GM21423 (cell line): ENCODE results near the gene CHRNB1.
"Not testable (repeated sequence)": the region's sequence is repeated elsewhere in the genome, so short reads cannot be mapped to it uniquely, and the experiment has no call there.

Source experiments
- ATAC-seq: cut with Tn5 transposase; IDR thresholded peaks from one replicate; pipeline ENCODE4 v1.9.1; 2021; ENCODE audit warnings: mild to moderate bottlenecking, moderate library complexity; ENCODE audit not compliant: unreplicated experiment

Gene CHRNB1

GRCh38 chr17:7466318-7466638 lies 21.4 kb downstream of the CHRNB1 start:
- no peak for ATAC-seq

DNA sequence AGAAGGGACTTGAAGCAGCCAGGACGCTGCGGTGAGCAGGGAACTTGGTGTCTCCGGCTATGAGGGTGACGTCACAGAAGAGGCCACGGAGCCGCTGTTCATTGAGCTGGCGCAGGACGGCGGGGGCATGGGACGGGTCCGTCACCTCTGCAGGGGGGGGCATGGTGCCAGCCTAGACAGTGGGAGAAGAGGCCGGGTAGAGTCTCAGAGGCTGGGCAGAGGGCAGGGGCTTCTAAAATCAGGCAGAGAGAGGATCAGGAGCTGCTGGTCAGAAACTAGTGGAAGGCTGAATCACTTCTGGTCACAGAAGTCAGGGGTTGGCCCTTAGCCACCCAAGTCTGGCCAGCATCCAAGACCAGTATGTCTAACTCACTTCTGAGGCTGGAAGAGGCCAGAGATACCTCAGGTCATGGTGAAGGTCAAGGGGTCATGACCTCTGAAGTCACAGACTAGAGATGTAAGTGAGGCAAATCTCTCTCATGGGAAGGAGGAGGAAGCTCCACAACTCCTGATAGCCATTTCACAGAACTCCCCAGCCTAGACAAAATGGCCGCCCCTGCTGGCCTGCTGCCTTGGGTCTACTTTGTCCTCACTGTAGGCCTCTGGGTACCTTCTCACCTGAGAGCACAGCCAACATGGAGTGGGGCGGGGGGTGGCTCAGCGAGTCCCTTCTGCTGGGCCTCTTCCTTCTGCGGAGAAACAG lies 21.9 kb downstream of the CHRNB1 start:
- no peak for ATAC-seq

- ATAC-seq: no peak
Measured at GRCh38 chr17:7467498-7467897, 22.6 kb downstream of the CHRNB1 start.

DNA sequence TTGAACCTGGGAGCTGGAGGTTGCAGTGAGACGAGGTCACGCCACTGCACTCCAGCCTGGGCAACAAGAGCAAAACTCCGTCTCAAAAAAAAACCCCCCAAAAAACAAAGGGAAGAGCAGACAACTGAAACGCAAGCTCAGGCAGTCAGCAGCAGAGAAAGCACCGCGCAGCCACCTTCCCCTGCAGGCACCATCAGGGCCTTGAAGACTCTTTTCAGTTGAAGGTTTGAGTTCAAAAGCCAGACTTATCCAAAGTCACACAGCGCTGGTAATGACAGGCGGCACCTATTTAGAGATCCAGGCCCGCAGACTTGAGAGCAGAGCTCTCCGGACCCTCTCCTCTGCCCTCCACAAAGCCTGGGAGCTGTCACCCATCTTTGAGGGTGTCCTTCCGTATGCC lies 23.4 kb downstream of the CHRNB1 start:
- ATAC-seq: no peak

GRCh38 chr17:7468804-7469389 lies 24.0 kb downstream of the CHRNB1 start:
- no peak for ATAC-seq

DNA sequence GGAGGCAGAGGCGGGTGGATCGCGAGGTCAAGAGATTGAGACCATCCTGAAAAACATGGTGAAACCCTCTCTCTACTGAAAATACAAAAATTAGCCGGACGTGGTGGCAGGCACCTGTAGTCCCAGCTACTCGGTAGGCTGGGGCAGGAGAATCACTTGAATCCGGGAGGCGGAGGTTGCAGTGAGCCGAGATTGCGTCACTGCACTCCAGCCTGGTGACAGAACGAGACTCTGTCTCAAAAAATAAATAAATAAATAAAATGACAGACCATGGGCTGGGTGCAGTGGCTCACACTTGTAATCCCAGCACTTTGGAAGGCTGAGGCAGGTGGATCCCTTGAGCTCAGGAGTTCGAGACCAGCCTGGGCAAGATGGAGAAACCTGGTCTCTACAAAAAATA lies 25.0 kb downstream of the CHRNB1 start:
- not testable (repeated sequence) for ATAC-seq

DNA sequence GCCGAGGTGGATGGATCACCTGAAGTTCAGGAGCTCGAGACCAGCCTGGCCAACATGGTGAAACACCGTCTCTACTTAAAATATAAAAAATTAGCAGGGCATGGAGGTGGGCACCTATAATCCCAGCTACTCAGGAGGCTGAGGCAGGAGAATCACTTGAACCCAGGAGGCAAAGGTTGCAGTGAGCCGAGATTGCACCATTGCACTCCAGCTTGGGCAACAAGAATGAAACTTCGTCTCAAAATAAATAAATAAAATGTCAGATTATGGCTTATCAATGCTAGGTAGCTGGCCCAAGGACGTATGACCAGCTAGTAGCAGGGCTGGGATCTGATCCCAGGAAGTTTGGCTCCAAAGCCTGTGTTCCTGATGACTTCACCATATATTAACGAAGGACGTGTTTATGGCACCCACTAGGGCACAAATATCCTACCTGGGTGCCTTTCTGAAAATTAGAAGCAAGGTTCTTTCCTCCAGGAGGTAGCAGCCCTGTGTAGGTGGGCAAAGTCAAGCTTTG lies 25.7 kb downstream of the CHRNB1 start:
- not testable (repeated sequence) for ATAC-seq

- ATAC-seq: no peak
Measured at GRCh38 chr17:7471729-7472128, 26.9 kb downstream of the CHRNB1 start.

- ATAC-seq: not testable (repeated sequence)
Measured at GRCh38 chr17:7474767-7475166, 29.9 kb downstream of the CHRNB1 start.

DNA sequence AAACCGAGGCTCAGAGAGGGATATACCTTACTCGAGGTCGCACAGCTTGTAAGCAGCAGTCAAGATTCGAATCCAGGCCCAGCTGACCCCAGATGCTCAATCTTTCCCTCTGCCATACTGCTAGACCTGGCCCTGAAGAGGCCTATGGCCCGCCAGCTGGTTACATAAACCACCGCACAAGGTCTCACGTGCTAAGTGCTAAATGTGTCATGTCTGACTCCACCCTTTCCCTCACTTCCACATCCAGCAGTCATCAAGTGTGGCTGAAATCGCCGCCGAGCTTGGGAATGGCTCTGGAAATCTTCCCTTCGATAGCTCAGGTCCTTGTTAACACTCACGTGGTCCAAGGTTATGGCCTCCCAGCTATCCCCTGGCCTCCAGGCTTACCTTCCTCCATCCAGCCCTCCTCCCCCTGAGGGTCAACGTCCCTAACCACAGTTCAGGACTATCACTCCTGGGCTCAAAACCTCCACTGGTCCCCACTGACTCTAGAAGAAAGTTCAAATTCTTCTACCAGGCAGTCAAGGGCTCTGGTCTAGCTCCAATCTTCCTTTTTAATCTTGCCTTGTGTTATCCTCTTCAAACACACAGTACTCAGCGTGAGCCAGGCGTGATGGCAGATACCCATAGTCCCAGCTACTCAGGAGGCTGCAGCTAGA lies 31.0 kb downstream of the CHRNB1 start:
- no peak for ATAC-seq

DNA sequence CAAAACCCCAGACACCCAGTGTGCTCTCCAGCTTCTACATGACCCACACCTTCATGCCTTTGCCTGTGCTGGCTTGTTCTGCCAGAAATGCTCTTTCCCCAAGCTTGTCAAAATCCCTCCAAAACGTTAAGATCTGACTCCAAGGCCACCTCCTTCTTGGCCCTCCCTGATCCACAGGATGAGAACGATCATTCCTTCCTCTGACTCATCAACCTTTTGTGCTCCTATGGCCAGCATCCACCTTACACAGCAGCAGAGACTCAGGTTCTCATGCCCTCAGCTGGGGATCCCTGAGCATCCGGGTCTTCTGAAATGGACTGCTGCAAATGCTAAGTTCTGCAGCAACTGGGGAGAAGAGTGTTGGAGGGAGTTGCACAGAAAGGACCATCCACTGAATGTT lies 31.6 kb downstream of the CHRNB1 start:
- ATAC-seq: no peak

- no peak for ATAC-seq
Measured at GRCh38 chr17:7476951-7477350, 32.1 kb downstream of the CHRNB1 start.

- ATAC-seq: no peak
Measured at GRCh38 chr17:7477392-7478275, 32.8 kb downstream of the CHRNB1 start.

- ATAC-seq: no peak
Measured at GRCh38 chr17:7478276-7479212, 33.7 kb downstream of the CHRNB1 start.

- ATAC-seq: no peak
Measured at GRCh38 chr17:7479213-7480088, 34.6 kb downstream of the CHRNB1 start, which contains the start of gene ZBTB4. Gene ZBTB4, minus strand, starts transcription at chr17:7479631. Its CDS starts 12,830 bp downstream, at chr17:7466801.

DNA sequence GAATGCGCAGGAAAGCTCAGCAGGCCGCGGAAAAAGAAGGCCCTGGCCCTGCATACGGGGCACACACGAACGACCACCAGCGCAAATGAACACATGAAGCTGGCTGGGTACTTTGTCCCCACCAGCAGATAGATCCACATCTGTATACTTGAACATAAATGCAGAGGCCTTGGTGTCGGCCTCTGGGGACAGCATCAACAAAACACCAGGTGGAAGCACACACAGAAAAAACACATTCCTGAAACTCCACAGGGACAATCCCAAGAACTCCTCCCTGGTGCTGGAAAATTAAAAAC lies 35.2 kb downstream of the CHRNB1 start:
- no peak for ATAC-seq

- ATAC-seq: not testable (repeated sequence)
Measured at GRCh38 chr17:7481275-7481674, 36.4 kb downstream of the CHRNB1 start, which contains the start of gene SLC35G6. Gene SLC35G6, plus strand, starts transcription at chr17:7481446. Its CDS starts 71 bp downstream, at chr17:7481517.

DNA sequence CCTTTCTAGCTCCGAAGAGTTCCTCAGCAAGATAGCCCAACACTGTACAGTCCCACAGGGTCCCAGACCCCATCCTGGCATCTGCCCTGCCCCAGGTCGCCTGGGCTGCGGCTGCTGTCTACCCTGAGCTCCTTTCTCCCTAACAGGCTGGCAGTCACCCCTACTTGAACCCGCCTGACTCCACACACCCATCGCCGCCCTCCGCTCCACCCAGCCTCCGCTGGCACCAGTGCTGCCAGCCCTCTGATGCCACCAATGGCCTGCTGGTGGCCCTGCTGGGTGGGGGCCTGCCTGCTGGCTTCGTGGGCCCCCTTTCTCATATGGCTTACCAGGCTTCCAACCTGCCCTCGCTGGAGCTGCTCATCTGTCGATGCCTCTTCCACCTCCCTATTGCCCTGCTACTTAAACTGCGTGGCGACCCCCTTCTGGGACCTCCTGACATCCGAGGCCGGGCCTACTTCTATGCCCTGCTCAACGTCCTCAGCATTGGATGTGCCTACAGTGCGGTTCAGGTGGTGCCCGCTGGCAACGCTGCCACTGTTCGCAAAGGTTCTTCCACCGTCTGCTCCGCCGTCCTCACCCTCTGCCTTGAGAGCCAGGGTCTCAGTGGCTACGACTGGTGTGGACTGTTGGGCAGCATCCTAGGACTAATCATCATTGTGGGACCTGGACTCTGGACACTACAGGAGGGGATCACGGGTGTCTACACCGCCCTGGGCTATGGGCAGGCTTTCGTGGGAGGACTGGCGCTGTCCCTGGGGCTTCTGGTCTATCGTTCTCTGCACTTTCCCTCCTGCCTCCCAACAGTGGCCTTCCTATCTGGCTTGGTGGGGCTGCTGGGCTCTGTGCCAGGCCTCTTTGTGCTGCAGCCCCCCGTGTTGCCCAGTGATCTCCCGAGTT lies 37.2 kb downstream of the CHRNB1 start:
- ATAC-seq: not testable (repeated sequence)
